Measurements from ENCODE around the gene KICS2. TPM values are rescaled to one million over a fixed set of nuclear protein-coding genes. Genes with fewer than 3 reads are reported as not detected.

Gene KICS2
- polyA plus RNA-seq, 1 donor from 2014 or later = 0.83 TPM

GRCh38 chr12:64207453-64207852 lies 14.6 kb downstream of the KICS2 start:
- H3K9me2 ChIP-seq (ENCODE audit: insufficient read depth, low read length) = no peaks in the 10 kb centered on the region
- no peaks in the 10 kb centered on the region for H4K20me1 ChIP-seq (ENCODE audit: insufficient read depth)
- no peaks in the 10 kb centered on the region for H3F3A ChIP-seq (ENCODE audit: insufficient read depth, low read length, poor library complexity, severe bottlenecking)
- H3K79me2 ChIP-seq (replicated peaks; ENCODE audit: insufficient read depth, low read length) = no peaks in the 10 kb centered on the region
- H2AFZ ChIP-seq (ENCODE audit: low read depth, low read length) = no peak overlapping the region
- TF ChIP-seq SMC3 (conservative IDR thresholded peaks at IDR 0.05; ENCODE audit: poor library complexity) (no peak), TAF1 (IDR thresholded peaks at IDR 0.05; ENCODE audit: low read depth) (no peak), EZH2 (IDR thresholded peaks at IDR 0.05; ENCODE audit: borderline replicate concordance, insufficient read depth, low read length, poor library complexity, severe bottlenecking) (no peak), RAD21 (conservative IDR thresholded peaks at IDR 0.05) (no peak), EP300 (conservative IDR thresholded peaks at IDR 0.05; ENCODE audit: poor library complexity, severe bottlenecking) (no peak), CTCF (IDR thresholded peaks at IDR 0.05; ENCODE audit: poor library complexity, severe bottlenecking) (no peak), MXI1 (conservative IDR thresholded peaks at IDR 0.05; ENCODE audit: poor library complexity, severe bottlenecking) (no peak), REST (IDR thresholded peaks at IDR 0.05; ENCODE audit: borderline replicate concordance) (no peak), POLR2AphosphoS5 (IDR thresholded peaks at IDR 0.05) (no peak)
- H3K4me3 ChIP-seq (ENCODE audit: low read length) = no peak overlapping the region
- H3K9me3 ChIP-seq (ENCODE audit: low read length) = peaks cover 5% of the 10 kb centered on the region
- H3K27ac ChIP-seq (ENCODE audit: low read length) = no peak overlapping the region
- no peaks in the 10 kb centered on the region for H3K36me3 ChIP-seq (ENCODE audit: insufficient read depth, low read length)
- no peak overlapping the region for H3K4me2 ChIP-seq (ENCODE audit: low read length)
- H3K27me3 ChIP-seq (ENCODE audit: insufficient read depth, low read depth, low read length) = no peaks in the 10 kb centered on the region
- no peak overlapping the region for H3K9ac ChIP-seq (ENCODE audit: low read length)

- Histone ChIP-seq H3K9me2 (ENCODE audit: insufficient read depth, low read length) (no peaks in the 10 kb centered on the region), H3K9ac (ENCODE audit: low read length) (no peak overlapping the region), H3F3A (ENCODE audit: insufficient read depth, low read length, poor library complexity, severe bottlenecking) (no peaks in the 10 kb centered on the region), H3K27me3 (ENCODE audit: insufficient read depth, low read depth, low read length) (no peaks in the 10 kb centered on the region), H3K4me2 (ENCODE audit: low read length) (no peak overlapping the region), H2AFZ (ENCODE audit: low read depth, low read length) (no peak overlapping the region), H3K36me3 (ENCODE audit: insufficient read depth, low read length) (no peaks in the 10 kb centered on the region), H4K20me1 (ENCODE audit: insufficient read depth) (no peaks in the 10 kb centered on the region), H3K4me3 (ENCODE audit: low read length) (no peak overlapping the region), H3K27ac (ENCODE audit: low read length) (no peak overlapping the region), H3K9me3 (ENCODE audit: low read length) (no peaks in the 10 kb centered on the region), H3K79me2 (replicated peaks; ENCODE audit: insufficient read depth, low read length) (no peaks in the 10 kb centered on the region)
- no peak for TF ChIP-seq TAF1 (IDR thresholded peaks at IDR 0.05; ENCODE audit: low read depth)
- no peak for TF ChIP-seq MXI1 (conservative IDR thresholded peaks at IDR 0.05; ENCODE audit: poor library complexity, severe bottlenecking)
- TF ChIP-seq EP300 (conservative IDR thresholded peaks at IDR 0.05; ENCODE audit: poor library complexity, severe bottlenecking) = no peak
- no peak for TF ChIP-seq CTCF (IDR thresholded peaks at IDR 0.05; ENCODE audit: poor library complexity, severe bottlenecking)
- no peak for TF ChIP-seq POLR2AphosphoS5 (IDR thresholded peaks at IDR 0.05)
- no peak for TF ChIP-seq RAD21 (conservative IDR thresholded peaks at IDR 0.05)
- TF ChIP-seq SMC3 (conservative IDR thresholded peaks at IDR 0.05; ENCODE audit: poor library complexity) = no peak
- TF ChIP-seq EZH2 (IDR thresholded peaks at IDR 0.05; ENCODE audit: borderline replicate concordance, insufficient read depth, low read length, poor library complexity, severe bottlenecking) = no peak
- TF ChIP-seq REST (IDR thresholded peaks at IDR 0.05; ENCODE audit: borderline replicate concordance) = no peak
Measured at GRCh38 chr12:64205542-64205941, 16.6 kb downstream of the KICS2 start.
